Measurements from ENCODE around the gene CYTH4. TPM values are rescaled to one million over a fixed set of nuclear protein-coding genes. Genes with fewer than 3 reads are reported as not detected.

Gene CYTH4
- total and polyA plus RNA-seq, 2 of the 8 experiments (the other 6 are each of a cell fraction or from before 2014, with no cell fraction given) = 0.09 TPM; not detected in 1

DNA sequence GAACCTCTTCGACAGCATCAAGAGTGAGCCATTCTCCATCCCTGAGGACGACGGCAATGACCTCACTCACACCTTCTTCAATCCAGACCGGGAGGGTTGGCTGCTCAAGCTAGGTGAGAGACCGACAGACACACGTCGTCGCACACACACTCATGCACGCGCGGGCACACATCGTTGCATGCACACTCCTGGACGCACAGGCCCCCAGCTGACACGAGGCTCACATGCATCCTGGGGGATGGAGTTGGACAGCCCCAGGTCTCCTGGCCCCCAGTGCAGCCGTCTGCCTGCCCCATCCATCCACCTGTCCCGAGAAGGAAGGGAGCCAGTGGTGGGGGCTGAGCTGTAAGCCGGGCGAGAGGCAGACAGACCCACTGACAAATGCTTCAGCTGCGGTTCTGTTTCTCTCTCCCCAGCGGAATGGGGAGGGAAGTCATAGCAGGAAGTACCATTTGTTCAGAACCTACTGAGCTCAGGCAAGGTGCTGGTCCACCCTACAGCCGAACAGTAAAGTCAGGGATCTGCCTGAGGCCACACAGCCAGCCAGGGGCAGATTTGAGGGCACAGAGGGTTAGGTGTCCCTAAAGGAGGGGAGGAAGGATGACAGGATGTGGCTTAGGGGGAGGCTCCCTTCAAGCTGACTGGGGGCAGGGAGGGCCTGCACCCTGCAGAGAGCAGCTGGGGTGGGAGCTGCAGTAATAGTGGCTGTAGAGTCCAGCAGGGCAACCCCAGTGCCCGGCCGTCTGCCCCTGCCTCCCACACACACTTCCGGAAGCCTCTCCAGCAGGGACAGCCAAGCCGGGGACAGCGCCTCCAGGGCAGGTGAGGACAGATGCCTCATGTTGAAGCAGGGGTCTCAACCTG lies 27.1 kb downstream of the CYTH4 start:
- Histone ChIP-seq H3K27ac (ENCODE audit: low read depth, low read length) (no peak overlapping the region), H3K27me3 (replicated peaks in 1 of 4; ENCODE audit: control insufficient read depth in 3 of 4, extremely low read depth in 1 of 4, insufficient read depth in 3 of 4, low read length in 3 of 4) (no peaks in the 10 kb centered on the region; a peak in 2 of 7 replicates), H4K5ac (ENCODE audit: insufficient read length, low read depth, low read length) (no peak overlapping the region), H3K18ac (ENCODE audit: extremely low read depth, low read length) (no peak overlapping the region), H3K4me2 (ENCODE audit: insufficient read depth in 1 of 2, low read depth in 2 of 2, low read length in 2 of 2) (no peak overlapping the region), H3K9ac (replicated peaks in 1 of 4; ENCODE audit: extremely low read depth in 1 of 4, low read depth in 3 of 4, low read length in 3 of 4) (no peak overlapping the region), H3K23me2 (ENCODE audit: low read depth, low read length) (peaks cover 2% of the 10 kb centered on the region; the same call in 1 of the 2 replicates), H2BK5ac (ENCODE audit: low read depth, low read length) (no peak overlapping the region), H3K79me1 (ENCODE audit: low read depth, low read length) (no peaks in the 10 kb centered on the region), H4K20me1 (replicated peaks in 1 of 2; ENCODE audit: control insufficient read depth in 1 of 2, insufficient read depth in 2 of 2, low read length in 2 of 2) (no peaks in the 10 kb centered on the region), H2BK15ac (ENCODE audit: low read length) (0 out of 2 replicates have a peak overlapping the region, but pooled peaks have one; percentile 10), H3K79me2 (ENCODE audit: control insufficient read depth in 1 of 2, insufficient read depth in 2 of 2, low read length in 2 of 2) (no peaks in the 10 kb centered on the region; a peak in 1 of 4 replicates), H4K8ac (ENCODE audit: extremely low read depth, insufficient read depth, low read length) (no peak overlapping the region), H2BK120ac (replicated peaks; ENCODE audit: low read depth, low read length) (no peak overlapping the region), H2BK12ac (ENCODE audit: low read depth, low read length) (peak overlapping the region; percentile 4; the same call in 1 of the 2 replicates), H3K4me1 (replicated peaks in 1 of 4; ENCODE audit: control insufficient read depth in 3 of 4, insufficient read depth in 4 of 4, low read length in 3 of 4) (peaks cover 6 to 21% (median 14%) of the 10 kb centered on the region in 4 experiments), H3K4ac (replicated peaks; ENCODE audit: insufficient read length, low read depth, low read length) (no peak overlapping the region), H3K56ac (replicated peaks; ENCODE audit: insufficient read length, low read depth, low read length) (no peak overlapping the region), H3K9me3 (ENCODE audit: insufficient read depth in 2 of 2, low read depth in 1 of 2, low read length in 1 of 2) (no peaks in the 10 kb centered on the region; a peak in 1 of 4 replicates), H3K23ac (ENCODE audit: insufficient read length) (no peak overlapping the region), H3K14ac (ENCODE audit: insufficient read length) (no peak overlapping the region), H2BK20ac (ENCODE audit: low read length) (0 out of 2 replicates have a peak overlapping the region, but pooled peaks have one; percentile 48), H2AFZ (ENCODE audit: low read length) (no peak overlapping the region), H2AK5ac (ENCODE audit: low read depth, low read length) (peak overlapping the region; percentile 41; the same call in 1 of the 2 replicates), H4K91ac (replicated peaks; ENCODE audit: insufficient read length, low read length) (peak overlapping the region; percentile 0), H3K36me3 (ENCODE audit: control insufficient read depth in 2 of 4, insufficient read depth in 4 of 4, low read length in 3 of 4) (no peaks in the 10 kb centered on the region; a peak in 1 of 8 replicates), H3K4me3 (ENCODE audit: extremely low read depth in 1 of 4, insufficient read depth in 2 of 4, low read depth in 3 of 4, low read length in 4 of 4) (no peak overlapping the region)
- DNase-seq (ENCODE audit: low read depth in 1 of 2, low spot score in 2 of 2) (no peak), FAIRE-seq (no peak)
- POLR2A ChIA-PET (ENCODE audit: partially characterized antibody) = no interaction called here
- CTCF ChIA-PET (ENCODE audit: partially characterized antibody) = interaction anchor here (0.8 to 2.2 kb wide), 14 partner anchors 9 to 149 kb away, joined by 3 to 10 read pairs (median 4); no protein-coding TSS in a partner anchor
- 88% methylated on average over 24 of the region's 26 CpGs; no CpG with 5 or more reads in 1 of the 2 experiments for WGBS, 2 experiments (ENCODE audit: extremely low coverage in 1 of 2, insufficient coverage in 1 of 2, insufficient read length in 1 of 2, insufficient replicate concordance in 2 of 2, low coverage in 1 of 2, low lambda C conversion rate in 2 of 2, missing lambda C conversion rate in 1 of 2)
- TF ChIP-seq FOSL1 (IDR thresholded peaks at IDR 0.05; ENCODE audit: insufficient read depth, low read depth, low read length) (no peak), ASH2L (IDR thresholded peaks at IDR 0.05; ENCODE audit: low read length) (no peak), HDAC6 (IDR thresholded peaks at IDR 0.05; ENCODE audit: low read depth, low read length) (no peak), SP2 (IDR thresholded peaks at IDR 0.05; ENCODE audit: low read length) (no peak), POU5F1 (IDR thresholded peaks at IDR 0.05; ENCODE audit: low read depth, low read length) (no peak)
- TF ChIP-seq, protein P1, sequence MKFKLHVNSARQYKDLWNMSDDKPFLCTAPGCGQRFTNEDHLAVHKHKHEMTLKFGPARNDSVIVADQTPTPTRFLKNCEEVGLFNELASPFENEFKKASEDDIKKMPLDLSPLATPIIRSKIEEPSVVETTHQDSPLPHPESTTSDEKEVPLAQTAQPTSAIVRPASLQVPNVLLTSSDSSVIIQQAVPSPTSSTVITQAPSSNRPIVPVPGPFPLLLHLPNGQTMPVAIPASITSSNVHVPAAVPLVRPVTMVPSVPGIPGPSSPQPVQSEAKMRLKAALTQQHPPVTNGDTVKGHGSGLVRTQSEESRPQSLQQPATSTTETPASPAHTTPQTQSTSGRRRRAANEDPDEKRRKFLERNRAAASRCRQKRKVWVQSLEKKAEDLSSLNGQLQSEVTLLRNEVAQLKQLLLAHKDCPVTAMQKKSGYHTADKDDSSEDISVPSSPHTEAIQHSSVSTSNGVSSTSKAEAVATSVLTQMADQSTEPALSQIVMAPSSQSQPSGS (IDR thresholded peaks at IDR 0.05; ENCODE audit: low read length) = no peak

Data from H1 (cell line).